Parathyroid adenoma (tissue), 2 donors: ENCODE data around the gene DNAI2.

Experiments used
- H2AFZ ChIP-seq: fragments of 300-600 bp; sonication (generic); one replicate; pipeline ENCODE4 v1.7.0; 2017; ENCODE audit warnings: antibody characterized with exemption, mild to moderate bottlenecking
- H3K27ac ChIP-seq: fragments of 300-600 bp; sonication (generic); one replicate; pipeline ENCODE4 v1.7.0; 2017
- H3K27me3 ChIP-seq: fragments of 300-600 bp; sonication (generic); one replicate; pipeline ENCODE4 v1.7.0; 2017; ENCODE audit warnings: low read length; ENCODE audit not compliant: control insufficient read depth, insufficient read depth
- H3K36me3 ChIP-seq: fragments of 300-600 bp; sonication (generic); one replicate; pipeline ENCODE4 v1.7.0; 2017; ENCODE audit warnings: low read length; ENCODE audit not compliant: control insufficient read depth, insufficient read depth
- H3K4me1 ChIP-seq: fragments of 300-600 bp; sonication (generic); one replicate; pipeline ENCODE4 v1.7.0; 2017; ENCODE audit warnings: control low read depth
- H3K4me2 ChIP-seq: fragments of 300-600 bp; sonication (generic); one replicate; pipeline ENCODE4 v1.7.0; 2017; ENCODE audit warnings: low read length
- H3K4me3 ChIP-seq: fragments of 300-600 bp; sonication (generic); one replicate; pipeline ENCODE4 v1.7.0; 2017; ENCODE audit warnings: low read depth, low read length
- H3K79me2 ChIP-seq: fragments of 300-600 bp; sonication (generic); one replicate; pipeline ENCODE4 v1.7.0; 2017; ENCODE audit warnings: control low read depth
- H3K9ac ChIP-seq: fragments of 300-600 bp; sonication (generic); one replicate; pipeline ENCODE4 v1.7.0; 2017; ENCODE audit warnings: mild to moderate bottlenecking
- H3K9me3 ChIP-seq: fragments of 300-600 bp; sonication (generic); one replicate; pipeline ENCODE4 v1.7.0; 2017; ENCODE audit warnings: low read length; ENCODE audit not compliant: control insufficient read depth
- TF ChIP-seq, protein P1 (sequence below): fragments of 300-600 bp; sonication (generic); IDR thresholded peaks from one replicate; pipeline ENCODE4 v1.7.0; 2017; ENCODE audit warnings: antibody characterized with exemption, mild to moderate bottlenecking
- donor health status: primary hyperparathyroidism.

Gene DNAI2

DNA sequence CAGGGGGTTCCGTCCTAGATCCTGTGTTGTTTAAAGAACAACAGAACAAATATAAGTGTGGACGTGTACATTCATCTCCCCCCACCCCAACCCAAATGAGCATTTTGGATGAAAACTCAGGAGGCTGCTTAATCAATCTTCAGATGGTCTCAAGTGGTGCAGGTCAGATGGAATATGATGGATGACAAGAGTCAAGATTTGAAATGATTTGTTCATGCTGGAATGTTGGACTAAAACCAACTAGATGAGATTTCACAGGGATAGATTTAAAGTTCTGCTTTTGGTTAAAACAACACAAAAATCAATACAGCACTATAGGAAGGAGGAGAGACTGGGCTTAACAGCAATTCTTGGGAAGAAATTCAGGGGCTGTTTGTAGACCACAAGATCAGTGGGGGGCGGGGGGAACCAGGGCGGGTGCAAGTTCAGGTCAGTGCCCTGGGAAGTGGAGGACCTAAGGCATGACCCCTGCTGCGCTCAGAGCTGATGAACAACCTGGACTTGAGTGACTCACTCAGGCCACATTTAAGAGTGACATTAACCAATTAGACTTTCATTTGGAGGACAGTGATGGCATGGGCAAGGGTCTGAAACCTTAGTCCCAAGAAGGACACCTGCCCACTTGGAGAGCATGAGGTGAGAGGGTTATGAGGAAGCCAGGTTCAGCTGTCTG, 45.6 kb upstream of the DNAI2 start:
- Histone ChIP-seq H3K27ac (no peak overlapping the region), H3K4me3 (no peak overlapping the region), H2AFZ (no peak overlapping the region), H3K4me2 (no peak overlapping the region), H3K4me1 (no peaks in the 10 kb centered on the region), H3K9me3 (no peaks in the 10 kb centered on the region), H3K79me2 (no peaks in the 10 kb centered on the region), H3K36me3 (no peaks in the 10 kb centered on the region), H3K9ac (no peak overlapping the region), H3K27me3 (no peaks in the 10 kb centered on the region)
- TF ChIP-seq, protein P1, sequence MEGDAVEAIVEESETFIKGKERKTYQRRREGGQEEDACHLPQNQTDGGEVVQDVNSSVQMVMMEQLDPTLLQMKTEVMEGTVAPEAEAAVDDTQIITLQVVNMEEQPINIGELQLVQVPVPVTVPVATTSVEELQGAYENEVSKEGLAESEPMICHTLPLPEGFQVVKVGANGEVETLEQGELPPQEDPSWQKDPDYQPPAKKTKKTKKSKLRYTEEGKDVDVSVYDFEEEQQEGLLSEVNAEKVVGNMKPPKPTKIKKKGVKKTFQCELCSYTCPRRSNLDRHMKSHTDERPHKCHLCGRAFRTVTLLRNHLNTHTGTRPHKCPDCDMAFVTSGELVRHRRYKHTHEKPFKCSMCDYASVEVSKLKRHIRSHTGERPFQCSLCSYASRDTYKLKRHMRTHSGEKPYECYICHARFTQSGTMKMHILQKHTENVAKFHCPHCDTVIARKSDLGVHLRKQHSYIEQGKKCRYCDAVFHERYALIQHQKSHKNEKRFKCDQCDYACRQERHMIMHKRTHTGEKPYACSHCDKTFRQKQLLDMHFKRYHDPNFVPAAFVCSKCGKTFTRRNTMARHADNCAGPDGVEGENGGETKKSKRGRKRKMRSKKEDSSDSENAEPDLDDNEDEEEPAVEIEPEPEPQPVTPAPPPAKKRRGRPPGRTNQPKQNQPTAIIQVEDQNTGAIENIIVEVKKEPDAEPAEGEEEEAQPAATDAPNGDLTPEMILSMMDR: no peak

DNA sequence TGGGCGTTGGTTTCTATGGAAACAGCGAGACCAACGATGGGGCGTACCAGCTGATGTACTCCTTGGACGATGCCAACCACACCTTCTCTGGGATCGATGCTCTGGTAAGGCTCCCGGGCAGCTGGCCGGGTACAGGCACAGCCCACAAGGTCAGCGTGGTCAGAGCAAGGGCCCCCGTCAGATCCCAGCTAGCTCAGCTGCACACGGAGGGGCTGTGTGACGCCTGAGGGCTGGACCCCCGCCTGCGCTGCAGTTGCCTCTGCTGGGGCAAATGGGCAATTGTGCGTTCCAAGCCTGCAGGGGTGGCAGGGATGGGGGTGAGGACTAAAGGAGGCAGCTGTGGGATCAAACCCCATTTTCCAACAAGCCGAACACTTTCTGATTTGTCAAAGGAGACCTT, 43.1 kb upstream of the DNAI2 start:
- TF ChIP-seq, protein P1: no peak
- Histone ChIP-seq H3K79me2 (no peaks in the 10 kb centered on the region), H3K27me3 (no peaks in the 10 kb centered on the region), H3K36me3 (no peaks in the 10 kb centered on the region), H2AFZ (no peak overlapping the region), H3K4me1 (no peaks in the 10 kb centered on the region), H3K4me3 (no peak overlapping the region), H3K27ac (no peak overlapping the region), H3K9me3 (no peaks in the 10 kb centered on the region), H3K9ac (no peak overlapping the region), H3K4me2 (no peak overlapping the region)

DNA sequence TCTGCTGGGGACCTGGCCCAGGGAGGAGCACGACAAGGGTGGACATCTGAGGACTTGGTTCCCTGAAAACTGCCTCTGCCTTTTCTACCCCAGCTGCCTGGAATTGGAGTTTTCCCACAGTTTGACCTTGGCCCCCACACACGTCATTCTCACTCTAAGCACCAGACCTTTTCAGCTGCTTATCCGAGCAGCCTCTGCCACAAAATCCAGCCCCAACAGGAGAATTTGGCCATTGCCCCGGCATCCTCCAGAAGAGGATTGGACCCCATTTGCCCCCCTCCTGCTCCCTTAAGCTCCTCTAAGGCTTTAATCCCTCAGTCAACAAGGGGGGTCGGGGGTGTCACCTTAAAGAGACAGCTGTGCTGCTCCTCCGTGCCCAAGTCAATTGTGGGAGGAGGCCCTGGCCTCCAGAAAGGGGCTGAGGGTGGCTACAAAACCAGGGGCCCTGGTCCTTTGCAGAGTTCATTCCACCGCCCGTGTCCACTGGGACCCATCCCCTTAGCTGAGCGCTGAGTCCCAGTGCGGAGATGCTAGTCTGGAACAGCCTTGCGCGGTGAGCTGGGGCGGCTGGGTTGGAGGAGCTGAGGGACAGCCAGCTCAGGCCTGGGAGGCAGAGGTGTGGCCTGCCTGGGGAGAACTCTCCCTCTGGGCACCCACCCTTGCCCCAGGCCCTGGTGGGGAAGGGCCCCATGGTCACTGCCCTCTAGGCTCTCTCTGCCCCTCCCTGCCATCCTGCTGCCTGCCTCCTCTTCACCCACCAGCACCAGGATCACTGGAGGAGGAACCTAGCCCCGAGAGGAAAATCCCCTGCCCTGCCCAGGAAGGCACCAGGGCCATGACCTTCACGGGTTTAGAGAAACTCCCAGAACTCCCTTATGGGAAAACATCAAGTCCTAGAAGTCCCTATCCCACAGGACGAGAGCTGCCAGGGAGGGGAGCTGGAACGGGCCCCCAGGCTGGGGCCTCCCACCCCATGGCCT, 41.8 kb upstream of the DNAI2 start:
- Histone ChIP-seq H2AFZ (no peak overlapping the region), H3K36me3 (no peaks in the 10 kb centered on the region), H3K27ac (no peak overlapping the region), H3K79me2 (no peaks in the 10 kb centered on the region), H3K4me1 (no peaks in the 10 kb centered on the region), H3K9ac (no peak overlapping the region), H3K4me2 (no peak overlapping the region), H3K27me3 (no peaks in the 10 kb centered on the region), H3K9me3 (no peaks in the 10 kb centered on the region), H3K4me3 (no peak overlapping the region)
- TF ChIP-seq, protein P1: no peak

DNA sequence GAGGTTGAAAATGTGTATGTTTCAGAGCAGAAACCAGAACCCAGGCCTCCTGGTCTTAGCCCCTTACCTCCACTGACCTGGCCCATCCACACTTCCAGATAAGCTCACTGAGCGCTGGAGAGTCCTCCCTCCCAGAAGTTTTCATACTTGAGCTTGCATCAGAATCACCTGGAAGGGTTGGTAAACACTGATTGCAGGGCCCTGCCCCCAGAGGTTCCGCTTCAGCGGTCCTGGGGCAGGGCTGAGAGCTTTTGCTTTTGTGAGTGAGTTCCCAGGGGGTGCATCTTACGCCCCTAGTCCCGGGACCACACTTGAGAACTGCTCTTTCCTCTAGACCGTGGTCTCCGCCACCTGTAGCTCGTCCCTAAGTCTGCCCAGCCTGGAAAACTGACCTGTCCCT, 40.1 kb upstream of the DNAI2 start:
- H3K36me3 ChIP-seq: no peaks in the 10 kb centered on the region
- H2AFZ ChIP-seq: no peak overlapping the region
- H3K4me3 ChIP-seq: no peak overlapping the region
- H3K27ac ChIP-seq: no peak overlapping the region
- no peak overlapping the region for H3K4me2 ChIP-seq
- H3K9me3 ChIP-seq: no peaks in the 10 kb centered on the region
- H3K9ac ChIP-seq: no peak overlapping the region
- TF ChIP-seq, protein P1: no peak
- H3K79me2 ChIP-seq: no peaks in the 10 kb centered on the region
- no peaks in the 10 kb centered on the region for H3K27me3 ChIP-seq
- no peaks in the 10 kb centered on the region for H3K4me1 ChIP-seq
